ENCODE data around the gene GYPA.
"Not testable (repeated sequence)": the region's sequence is repeated elsewhere in the genome, so short reads cannot be mapped to it uniquely, and the experiment has no call there.

Gene GYPA

DNA sequence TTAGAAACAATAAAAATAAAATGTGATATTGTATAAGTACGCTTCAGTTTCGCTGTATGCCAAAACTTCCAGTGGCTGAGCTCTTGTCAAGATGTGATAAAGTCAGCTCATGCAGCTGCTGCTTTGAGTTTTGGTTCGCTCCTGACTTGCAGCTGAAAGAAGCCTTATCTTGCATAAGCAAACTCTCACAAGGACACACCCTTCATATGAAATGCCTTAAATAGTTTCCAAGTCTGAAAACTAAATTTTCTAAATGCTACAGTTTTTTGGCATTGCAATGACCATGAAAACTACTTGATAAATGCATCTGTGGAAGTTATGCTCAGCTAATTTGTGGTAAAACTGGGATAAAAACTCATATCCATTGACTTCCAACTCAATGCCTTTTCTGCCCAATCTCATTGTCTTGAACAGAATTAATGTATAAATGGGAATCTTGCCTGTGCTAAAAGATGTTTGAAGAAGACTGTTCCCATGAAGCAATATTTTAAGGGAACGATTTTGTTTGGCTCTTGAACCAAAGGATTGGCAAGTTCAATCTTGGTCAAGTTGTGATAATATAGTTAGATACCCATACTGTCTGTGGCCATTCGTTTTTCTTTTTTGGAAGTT lies 11.7 kb downstream of the GYPA start:
- not testable (repeated sequence) for DNase-seq (ENCODE audit: low read depth)

- DNase-seq (ENCODE audit: low read depth), result not testable (repeated sequence)
Measured at GRCh38 chr4:144125109-144125508, 15.4 kb downstream of the GYPA start.

- not testable (repeated sequence) for DNase-seq (ENCODE audit: low read depth)
Measured at GRCh38 chr4:144123982-144124635, 16.4 kb downstream of the GYPA start.

DNA sequence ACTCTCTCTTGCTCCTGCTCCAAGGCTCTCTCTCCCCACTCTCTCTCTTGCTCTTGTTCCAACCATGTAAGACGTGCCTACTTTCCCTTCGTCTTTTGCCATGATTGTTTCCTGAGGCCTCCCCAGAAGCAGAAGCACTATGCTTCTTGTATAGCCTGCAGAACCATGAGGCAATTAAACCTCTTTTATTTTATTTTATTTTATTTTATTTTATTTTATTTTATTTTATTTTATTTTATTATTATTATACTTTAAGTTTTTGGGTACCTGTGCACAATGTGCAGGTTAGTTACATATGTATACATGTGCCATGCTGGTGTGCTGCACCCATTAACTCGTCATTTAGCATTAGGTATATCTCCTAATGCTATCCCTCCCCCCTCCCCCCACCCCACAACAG lies 17.2 kb downstream of the GYPA start:
- DNase-seq (ENCODE audit: low read depth), result not testable (repeated sequence)

GRCh38 chr4:144119752-144120151 lies 20.8 kb downstream of the GYPA start:
- not testable (repeated sequence) for DNase-seq (ENCODE audit: low read depth)

GRCh38 chr4:144115519-144115918 lies 25.0 kb downstream of the GYPA start:
- no peak for DNase-seq (ENCODE audit: low read depth)

DNA sequence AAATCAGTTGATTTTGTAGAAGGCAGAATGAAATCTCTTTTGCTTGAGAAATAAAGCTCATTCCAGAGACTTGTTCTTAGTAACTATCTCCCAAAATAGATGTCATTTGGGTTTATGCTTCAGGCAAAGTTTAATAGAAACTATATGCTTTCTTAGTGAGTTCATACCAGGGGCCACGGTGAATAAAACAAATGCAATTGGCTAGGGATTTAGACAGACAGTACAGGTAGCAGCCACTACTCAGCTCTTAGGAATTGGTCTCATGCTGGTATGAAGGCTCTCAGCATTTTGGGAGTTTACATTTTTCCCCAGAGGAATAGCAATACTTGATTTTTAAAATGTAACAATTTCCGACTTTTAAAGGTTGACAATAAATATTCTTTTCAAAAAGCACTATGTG lies 27.0 kb downstream of the GYPA start:
- DNase-seq (ENCODE audit: low read depth), result no peak

GRCh38 chr4:144104509-144105130 lies 35.9 kb downstream of the GYPA start:
- no peak for DNase-seq (ENCODE audit: low read depth)

DNA sequence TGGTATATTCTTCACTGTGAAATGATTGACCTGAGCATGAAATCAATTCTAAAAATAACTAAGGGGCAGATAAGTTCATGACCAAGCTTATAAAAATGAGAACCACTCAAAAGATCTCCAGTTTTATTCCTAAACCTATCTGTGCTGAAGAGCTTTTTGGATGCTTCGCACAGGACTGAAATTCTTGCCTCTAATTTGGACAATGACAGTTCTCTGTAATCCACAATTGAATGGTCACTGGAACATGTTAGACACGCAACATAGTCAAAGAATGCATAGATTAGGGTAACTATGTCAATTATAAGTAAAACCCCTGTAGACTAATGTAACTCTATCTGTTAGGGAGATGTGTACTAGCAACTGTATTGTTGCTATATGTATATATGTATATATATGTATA lies 42.7 kb downstream of the GYPA start:
- DNase-seq (ENCODE audit: low read depth), result not testable (repeated sequence)

GRCh38 chr4:144093995-144094394 lies 46.5 kb downstream of the GYPA start:
- DNase-seq (ENCODE audit: low read depth), result not testable (repeated sequence)

DNA sequence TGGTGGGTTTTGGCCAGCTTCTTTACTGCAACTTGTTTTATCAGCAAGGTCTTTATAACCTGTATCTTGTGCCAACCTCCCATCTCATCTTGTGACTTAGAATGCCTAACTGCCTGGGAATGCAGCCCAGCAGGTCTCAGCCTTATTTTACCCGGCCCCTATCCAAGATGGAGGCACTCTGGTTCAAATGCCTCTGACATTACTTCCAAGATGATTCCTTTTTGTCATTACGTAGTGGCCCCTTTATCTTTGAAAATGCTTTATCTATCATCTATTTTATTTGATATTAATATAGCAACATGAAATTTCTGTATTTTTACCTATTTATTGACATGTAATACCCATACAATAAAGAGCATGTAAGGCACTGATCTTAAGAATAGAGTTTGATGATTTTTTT lies 49.3 kb downstream of the GYPA start:
- DNase-seq (ENCODE audit: low read depth), result not testable (repeated sequence)

DNA sequence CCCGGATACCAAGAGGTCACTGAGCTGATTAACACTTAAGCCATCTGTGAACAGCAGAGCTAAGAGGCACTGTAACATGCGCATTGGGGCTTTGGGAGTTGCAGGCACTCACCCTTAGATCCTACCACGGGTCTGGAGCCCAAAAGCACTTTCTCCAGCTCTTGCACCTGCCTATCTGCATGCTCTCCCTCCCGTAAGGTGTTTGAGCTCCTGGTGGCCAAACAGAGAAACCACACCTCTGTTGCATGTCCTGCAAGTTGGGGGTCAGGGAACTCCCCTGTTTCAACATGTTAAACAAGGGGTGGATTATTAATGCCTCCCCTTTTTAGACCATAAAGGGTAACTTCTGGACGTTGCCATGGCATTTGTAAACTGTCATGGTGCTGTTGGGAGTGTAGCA lies 49.8 kb downstream of the GYPA start:
- DNase-seq (ENCODE audit: low read depth), result no peak

GRCh38 chr4:144082053-144082452 lies 58.5 kb downstream of the GYPA start:
- DNase-seq (ENCODE audit: low read depth), result not testable (repeated sequence)

- DNase-seq (ENCODE audit: low read depth), result not testable (repeated sequence)
Measured at GRCh38 chr4:144080135-144080534, 60.4 kb downstream of the GYPA start.

DNA sequence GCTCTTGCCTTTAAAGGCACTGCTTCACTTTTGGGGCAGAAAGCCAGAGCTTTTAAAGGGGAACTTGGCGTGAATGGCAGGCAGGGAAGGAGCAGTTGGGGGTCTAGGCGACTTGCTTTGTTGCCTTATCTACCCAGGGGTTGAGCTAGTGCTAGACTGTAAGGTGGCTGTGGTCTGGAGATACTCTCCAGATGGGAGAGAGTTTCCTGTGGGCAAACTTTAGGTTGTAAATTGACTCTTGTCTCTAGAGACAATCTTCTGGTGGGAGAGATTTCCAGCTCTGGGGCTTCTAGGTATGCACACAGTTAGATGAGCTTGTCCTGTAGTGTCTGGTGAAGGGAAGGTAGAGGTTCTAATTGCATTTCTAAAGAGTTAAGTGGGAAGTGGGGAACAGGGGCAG lies 61.8 kb downstream of the GYPA start:
- not testable (repeated sequence) for DNase-seq (ENCODE audit: low read depth)

GRCh38 chr4:144061556-144061955 lies 79.0 kb downstream of the GYPA start:
- not testable (repeated sequence) for DNase-seq (ENCODE audit: low read depth)

- not testable (repeated sequence) for DNase-seq (ENCODE audit: low read depth)
Measured at GRCh38 chr4:144060234-144060859, 80.2 kb downstream of the GYPA start.

All from HS-5 (cell line).